ENCODE measurements around the gene ATP10B.
"Not testable (repeated sequence)": the region's sequence is repeated elsewhere in the genome, so short reads cannot be mapped to it uniquely, and the experiment has no call there.

The ATP10B gene

DNA sequence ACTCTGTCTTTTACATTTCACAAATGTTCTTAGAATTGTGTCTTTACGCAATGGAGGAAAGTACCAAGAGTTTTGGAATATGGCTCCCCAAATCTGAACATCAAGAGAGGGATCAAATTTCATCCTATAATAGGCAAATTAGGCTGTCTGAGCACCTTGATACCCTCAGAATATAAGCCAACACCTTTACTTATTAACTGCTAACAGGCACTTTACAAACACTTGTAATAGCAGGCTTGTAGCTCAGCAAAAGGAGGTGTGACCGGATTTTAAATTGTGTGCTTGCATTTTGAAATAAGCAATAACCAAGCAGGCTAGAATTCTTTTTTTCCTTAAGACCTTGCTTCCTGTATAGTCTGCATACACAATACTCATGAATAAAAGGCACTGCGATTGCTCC is 92.0 kb downstream of the ATP10B start:
- DNase-seq (ENCODE audit: low read depth in 2 of 2), result no peak

DNA sequence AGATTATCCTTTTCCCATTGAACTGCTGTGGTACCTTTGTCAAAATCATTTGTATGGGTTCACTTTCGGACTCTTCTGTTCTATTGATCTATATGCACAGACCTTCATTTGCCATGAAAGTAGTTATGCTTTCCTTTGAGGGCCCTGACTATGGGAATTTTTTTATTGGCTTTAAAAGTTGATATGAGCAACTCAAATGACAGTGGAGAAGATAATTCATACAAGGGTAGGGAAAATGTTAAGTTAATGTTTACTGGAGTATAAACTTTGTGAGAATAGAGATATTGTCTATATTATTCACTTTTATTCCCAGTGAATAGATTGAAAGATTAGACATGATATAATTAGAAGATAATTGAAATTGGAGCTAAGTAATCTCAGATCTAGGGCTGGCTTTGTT is 94.8 kb downstream of the ATP10B start:
- no peak for DNase-seq (ENCODE audit: low read depth in 2 of 2)

DNA sequence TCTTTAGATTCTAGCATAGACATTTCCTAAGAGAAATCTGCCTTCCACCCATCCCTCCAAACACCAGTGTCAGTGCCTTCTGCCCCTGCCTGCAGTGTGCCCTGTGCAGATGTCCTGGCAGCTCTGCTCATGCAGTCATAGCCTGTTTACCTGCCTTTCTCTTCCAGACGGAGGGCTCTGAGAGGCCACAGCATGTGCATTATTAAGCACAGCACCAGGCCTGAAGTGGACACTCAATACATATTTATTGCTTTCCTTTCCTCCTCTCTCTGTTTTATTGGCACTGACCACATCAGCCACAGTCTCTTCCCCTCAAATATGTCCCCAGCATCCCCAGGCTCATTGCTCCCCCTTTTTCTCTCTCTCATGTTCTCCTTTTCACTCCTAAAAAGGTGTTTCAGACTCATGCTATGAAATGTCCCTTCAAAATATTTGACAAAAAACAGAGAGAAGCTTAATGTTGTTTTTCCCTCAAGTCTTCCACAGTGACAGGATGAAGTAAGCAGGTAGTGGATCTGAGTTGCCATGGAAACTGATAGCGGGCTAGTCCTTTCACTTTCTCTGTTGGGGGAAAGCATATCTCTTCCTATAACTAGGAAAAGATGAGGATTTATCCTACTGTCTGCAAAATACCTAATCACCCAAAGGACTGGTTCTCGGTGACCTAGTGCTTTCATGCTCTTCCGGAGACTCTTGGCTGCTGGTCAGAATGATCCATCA is 100.9 kb downstream of the ATP10B start:
- DNase-seq (ENCODE audit: low read depth in 2 of 2), result no peak

DNA sequence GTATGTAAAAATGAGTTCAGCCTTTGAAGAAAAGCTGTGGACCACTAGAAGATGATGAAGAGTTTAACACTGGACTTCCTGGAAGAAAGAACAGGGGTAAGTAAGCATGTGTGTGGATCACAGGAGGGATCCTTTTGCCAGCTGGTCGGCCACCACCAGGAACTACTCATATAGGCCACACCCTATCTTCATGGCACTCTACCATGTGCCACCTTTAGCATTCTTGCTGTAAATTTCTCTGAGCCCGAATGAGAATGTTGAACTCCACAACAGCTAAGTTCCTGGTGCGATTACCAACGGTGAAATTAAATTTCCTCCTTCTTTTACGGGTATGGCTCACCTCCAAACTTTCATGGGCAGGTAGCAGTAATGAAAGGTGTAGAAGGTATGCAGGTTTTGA is 102.3 kb downstream of the ATP10B start:
- DNase-seq (ENCODE audit: low read depth in 2 of 2), result no peak

DNA sequence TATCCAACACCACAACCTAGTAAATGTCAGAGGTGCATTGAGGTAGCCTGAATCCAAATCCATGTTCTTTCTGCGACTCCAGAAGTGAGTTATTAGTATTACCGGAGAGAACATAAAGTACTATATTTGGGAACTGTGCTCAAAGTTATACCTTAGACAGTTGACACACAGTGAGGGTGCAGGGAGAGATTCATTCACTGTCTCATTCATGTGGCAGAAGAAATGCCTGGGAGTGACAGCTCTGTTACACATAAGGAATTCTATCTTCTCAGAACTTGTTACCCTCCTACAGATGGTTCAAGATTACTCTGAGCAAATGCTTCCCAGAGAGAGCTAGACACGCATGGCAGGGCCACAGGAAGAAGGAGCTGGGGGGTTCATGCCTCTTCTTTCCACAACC is 103.0 kb downstream of the ATP10B start:
- no peak for DNase-seq (ENCODE audit: low read depth in 2 of 2)

DNA sequence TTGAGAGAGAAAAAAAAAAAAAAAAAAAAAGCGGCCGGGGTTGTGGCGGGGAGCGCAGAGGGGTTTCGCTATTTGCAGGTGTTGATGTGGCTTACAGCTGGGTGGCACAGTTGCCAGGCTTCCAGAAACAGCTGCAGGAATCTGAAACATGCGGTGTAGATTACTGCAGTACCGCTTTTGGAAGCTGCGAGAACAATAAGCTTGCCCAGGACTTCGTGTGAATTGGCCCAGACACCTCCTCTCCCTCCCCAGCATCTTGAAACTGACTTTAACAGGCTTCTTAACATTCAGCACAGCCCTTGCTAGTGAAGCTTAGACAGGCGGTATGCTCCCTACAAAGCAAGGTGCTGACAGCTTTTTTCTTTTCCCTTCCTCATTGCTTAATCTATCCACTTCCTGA is 104.0 kb downstream of the ATP10B start:
- no peak for DNase-seq (ENCODE audit: low read depth in 2 of 2)

DNA sequence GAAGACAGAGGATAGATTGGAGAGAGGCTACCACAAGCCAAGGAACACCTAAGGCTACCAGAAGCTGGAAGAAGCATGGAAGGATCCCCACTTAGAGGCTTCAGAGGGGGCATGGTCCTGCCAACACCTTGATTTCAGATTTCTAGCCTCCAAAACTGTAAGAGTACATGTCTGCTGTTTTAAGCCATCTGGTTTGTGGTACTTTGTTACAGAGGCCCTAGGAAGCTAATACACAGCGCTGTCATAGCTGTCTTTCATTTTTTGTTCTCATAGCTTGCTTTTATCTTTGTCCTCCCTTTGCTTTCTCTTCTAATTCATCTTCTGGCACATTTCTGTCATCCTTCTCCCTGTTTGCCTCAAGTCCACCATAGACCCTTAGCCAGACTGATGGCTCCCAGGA is 104.5 kb downstream of the ATP10B start:
- DNase-seq (ENCODE audit: low read depth in 2 of 2), result no peak

DNA sequence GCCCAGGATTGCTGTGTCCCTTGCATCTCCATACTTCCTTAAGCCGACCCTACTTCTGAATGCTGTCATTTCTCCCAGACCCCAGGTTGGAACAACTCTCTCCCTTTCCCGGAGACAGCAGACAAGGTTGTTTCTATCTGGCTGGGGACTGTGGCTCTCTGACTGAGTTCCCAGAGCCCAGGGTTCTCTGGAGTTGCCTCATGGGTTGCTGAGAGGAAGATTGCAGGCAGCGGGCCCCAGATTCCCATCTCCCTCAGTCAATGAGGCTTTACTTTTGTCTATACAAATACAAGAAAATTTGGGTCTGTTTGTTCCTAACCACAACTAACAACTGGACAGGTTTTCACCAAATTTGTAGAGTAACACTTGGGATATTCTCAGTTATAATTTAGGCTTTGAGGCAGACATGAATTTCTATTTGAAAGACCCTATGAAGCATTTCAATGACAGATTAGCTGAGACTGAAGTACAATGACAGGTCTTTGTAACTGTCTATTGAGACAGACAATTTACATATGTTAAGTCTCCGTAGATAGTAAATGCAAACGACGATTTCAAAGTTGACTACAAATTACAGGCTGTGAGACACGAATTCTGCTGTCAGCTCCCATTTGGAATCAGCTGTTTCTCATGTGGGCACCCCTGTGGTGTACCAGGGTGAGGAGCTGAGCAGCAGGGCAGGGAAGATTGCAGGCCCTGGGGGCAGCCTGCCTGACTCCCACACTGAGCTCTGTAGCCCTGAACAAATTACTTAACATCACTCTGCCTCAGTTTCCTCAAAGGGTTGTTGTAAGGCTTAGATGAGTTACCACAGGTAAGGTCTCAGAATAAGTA is 107.5 kb downstream of the ATP10B start:
- no peak for DNase-seq (ENCODE audit: low read depth in 2 of 2)

DNA sequence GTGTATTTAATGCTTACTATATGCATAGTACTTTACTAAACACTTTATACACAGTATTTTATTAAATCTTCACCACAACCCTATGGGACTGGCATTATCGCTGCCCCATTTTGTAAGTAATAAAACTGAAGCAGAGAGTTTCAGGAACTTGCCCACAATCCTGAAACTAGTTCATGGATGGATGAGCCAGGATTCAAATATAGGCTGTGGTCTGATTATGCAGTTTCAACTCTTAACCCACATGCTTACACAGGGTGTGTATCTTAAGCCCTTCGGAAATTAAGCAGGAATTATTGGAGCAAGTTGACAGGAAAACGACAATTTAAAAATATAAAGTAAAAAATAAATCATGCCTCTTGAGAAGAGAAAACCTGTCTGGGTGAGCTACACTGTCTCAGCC is 109.0 kb downstream of the ATP10B start:
- DNase-seq (ENCODE audit: low read depth in 2 of 2), result no peak

DNA sequence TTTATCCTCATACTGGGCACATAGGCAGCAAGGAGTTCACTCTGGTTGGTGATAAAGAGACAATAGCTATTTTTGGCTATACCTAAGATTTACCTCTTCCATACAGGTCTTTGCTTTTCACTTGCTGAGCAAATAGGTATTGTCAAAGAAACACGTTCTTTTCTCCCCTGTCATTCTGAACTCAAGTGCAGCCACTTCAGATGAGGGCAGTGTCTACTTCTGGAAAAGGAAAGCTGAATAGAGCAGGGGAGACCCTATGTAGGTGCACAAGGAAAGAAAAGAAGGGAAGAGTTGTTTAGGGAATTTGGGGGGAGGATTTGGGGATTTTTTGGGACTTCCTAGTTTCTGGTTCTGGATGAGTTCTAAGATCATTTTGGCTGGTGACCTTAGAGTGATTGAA is 109.6 kb downstream of the ATP10B start:
- no peak for DNase-seq (ENCODE audit: low read depth in 2 of 2)

DNA sequence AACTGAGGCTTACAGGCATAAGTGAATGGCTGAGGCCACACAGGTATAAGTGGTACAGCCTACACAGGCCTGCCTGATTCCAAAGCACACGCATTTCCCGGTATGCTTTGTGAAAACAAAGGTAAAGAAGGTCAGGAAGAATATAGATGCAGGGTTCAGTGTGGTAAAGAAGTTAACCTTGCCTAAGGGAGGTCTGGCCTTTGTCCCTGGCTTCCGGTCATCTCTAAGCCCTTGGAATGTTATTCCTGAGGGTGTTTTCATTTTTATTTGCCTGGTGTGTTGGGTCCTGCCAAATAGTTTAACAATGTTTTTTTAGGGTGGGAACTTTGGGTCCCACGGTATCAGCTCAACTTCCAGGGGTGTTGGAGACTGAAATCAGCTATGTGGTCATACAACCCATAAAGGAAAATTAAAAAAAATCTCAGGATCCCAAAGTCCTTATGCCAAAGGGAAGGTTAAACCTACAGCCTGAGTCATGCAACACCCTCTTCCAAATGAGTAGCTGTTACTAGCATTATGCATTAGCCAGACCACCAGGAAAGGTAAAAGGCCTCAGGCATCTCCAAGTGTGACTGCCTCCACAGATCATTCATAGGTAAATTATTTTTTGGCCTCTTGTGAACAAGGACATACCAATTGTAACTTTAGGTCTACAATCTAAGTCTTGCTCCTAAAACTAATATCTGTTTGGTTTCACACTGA is 124.6 kb downstream of the ATP10B start:
- no peak for DNase-seq (ENCODE audit: low read depth in 2 of 2)

DNA sequence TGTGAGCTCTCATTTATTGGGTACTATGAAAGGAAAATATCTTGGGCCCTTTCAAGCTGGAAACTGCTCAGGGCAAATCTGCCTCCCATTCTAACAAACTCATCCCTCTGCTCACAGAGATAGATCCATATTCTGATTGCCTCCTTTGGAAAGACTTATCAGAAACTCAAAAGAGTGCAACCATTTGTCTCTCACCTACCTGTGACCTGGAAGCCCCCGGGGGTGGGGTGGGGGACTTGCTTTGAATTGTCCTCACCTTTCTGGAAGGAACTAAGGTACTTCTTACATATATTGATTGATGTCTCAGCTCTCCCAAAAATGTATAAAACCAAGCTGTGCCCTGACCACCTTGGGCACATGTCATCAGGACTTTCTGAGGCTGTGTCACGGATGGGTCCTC is 125.3 kb downstream of the ATP10B start:
- DNase-seq (ENCODE audit: low read depth in 2 of 2), result no peak

DNA sequence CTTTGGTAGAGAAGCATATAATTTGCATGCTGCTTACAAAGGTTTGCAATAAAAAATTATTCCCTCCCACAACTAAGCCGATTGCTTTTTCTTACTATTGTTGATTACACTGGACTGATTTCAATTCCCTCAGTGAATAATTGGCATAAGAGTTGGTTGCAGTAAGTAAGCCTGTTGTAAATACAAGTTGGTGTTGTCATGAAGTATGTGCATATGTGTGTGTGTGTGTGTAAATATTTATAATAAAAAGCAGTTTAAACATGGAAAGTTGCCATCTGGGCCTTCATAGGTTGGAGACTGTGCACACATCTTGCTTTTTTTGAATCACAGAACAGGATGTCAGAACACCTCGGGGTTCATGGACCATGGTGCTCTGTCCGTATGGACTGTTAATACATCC is 131.2 kb downstream of the ATP10B start:
- DNase-seq (ENCODE audit: low read depth in 2 of 2), result no peak

DNA sequence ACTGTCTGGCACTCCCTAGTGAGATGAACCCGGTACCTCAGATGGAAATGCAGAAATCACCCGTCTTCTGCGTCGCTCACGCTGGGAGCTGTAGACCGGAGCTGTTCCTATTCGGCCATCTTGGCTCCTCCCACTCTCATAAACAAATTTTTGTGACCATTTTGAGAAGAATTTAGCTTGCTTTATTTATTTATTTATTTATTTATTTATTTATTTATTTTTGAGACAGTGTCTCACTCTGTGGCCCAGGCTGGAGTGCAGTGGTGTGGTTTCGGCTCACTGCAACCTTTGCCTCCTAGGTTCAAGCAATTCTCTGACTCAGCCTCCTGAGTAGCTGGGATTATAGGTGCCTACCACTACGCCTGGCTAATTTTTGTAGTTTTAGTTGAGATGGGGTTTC is 136.5 kb downstream of the ATP10B start:
- DNase-seq (ENCODE audit: low read depth in 2 of 2), result not testable (repeated sequence)

DNA sequence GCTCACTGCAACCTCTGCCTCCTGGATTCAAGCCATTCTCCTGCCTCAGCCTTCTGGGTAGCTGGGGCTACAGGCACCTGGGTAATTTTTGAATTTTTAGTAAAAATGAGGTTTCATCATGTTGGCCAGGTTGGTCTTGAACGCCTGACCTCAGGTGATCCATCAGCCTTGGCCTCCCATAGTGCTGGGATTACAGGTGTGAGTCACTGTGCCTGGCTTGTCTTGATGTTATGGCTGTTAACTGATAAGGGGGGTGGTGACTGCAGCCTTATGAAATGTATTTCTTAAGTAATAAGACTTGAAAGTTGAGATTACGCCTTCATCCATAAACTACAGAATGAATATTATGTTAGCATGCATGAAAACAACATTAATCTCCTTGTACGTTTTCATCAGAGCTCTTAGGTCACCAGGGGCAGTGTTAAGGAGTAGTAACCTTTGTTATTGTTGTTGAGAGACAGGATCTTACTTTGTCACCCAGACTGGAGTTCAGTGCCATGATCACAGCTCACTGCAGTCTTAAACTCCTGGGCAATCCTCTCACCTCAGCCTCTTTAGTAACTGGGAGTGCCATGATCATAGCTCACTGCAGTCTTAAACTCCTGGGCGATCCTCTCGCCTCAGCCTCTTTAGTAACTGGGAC is 148.3 kb downstream of the ATP10B start:
- no peak for DNase-seq (ENCODE audit: low read depth in 2 of 2)

DNA sequence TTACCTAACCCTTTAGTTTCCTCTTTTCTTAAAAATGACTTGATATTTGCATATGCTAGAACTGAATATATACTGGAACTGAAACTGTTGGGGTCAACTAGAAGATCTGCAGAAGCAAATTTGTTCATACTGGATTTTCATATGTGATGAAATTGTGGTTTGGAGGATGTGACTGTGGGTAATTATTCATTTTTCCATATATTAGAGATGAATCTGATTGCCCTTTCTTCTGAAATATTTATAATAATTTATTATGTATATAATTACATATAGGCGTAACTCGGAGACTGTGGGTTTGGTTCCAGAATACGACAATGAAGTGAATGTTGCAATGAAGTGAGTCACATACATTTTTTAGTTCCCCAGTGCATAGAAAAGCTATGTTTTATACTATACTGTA is 149.1 kb downstream of the ATP10B start:
- DNase-seq (ENCODE audit: low read depth in 2 of 2), result no peak

DNA sequence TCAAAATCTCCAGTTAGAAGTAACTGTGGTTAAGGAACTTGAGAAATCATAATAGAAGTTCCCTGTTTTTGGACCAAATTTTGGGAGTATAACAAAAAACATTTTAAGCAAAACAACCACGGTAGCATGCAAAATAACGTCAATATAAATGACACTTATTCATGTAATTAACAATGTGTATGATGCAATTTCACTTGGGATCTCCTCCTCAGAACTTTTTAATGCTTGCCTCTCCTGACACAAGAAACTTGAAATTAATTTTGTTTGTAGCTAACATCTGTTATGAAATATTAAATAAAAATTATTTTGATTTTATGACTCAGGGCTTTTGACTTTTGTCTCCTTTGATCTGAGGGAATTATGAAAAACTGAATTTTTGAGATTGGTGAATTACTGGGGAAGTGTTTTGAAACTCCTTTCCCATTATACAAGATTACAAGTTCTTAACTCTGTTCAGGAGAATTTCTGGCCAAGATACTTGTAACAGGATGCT is 149.7 kb downstream of the ATP10B start:
- DNase-seq (ENCODE audit: low read depth in 2 of 2), result no peak

DNA sequence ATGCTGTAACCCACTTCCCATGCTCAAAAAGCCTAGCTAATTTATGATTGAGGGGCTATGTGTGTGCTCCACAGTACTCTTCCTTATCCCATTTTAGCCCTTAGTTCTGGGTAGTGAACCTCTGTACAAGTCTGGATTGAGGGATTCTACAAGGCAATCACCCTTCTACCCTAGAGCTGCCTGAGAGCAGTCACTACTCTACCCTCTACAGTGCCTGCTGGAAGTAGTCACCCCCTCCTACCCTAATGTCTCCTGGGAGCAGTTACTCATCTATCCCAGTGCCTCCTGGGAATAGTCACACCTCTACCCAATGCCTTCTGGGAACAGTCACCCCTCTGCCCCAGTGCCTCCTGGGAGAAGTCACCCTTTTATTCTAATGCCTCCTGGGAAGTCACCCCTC is 150.6 kb downstream of the ATP10B start:
- DNase-seq (ENCODE audit: low read depth in 2 of 2), result no peak

DNA sequence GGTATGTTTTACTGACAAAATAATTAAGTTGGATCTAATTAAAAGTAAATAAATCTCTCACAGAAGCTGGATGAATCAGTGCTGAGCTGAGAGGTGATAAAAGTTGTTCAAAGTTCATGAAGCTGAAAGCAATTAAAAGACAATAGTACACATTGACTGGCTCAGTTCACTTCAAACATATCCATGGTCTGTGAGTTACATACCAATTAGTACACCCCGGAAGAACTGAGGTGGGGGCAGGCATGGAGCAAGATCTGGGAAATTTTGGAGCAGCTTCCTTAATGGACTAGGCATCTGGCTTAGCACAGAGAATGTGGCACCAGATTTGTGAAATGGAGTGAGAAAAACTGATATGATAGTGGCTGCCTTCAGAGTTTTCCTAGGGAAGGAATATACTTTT is 152.7 kb downstream of the ATP10B start:
- DNase-seq (ENCODE audit: low read depth in 2 of 2), result no peak

DNA sequence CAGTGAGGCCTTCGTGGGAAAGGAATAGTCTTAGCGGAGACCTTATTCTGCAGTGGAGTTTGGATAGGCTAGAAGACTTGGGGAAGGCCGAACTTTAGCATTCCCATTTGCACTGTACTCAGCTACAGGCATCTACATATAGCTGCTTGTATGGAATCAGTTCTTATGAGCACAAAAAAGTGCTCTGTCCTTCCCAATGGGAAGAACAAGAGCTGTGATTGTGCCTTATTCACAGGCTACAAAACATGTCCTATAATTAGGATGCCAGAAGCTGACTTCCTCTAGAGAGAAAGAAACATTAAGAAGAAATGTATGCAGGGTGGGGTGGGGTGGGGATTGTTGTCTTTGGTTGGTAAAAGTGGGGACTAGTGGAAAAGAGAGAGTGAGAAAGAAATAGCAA is 154.7 kb downstream of the ATP10B start:
- no peak for DNase-seq (ENCODE audit: low read depth in 2 of 2)

DNA sequence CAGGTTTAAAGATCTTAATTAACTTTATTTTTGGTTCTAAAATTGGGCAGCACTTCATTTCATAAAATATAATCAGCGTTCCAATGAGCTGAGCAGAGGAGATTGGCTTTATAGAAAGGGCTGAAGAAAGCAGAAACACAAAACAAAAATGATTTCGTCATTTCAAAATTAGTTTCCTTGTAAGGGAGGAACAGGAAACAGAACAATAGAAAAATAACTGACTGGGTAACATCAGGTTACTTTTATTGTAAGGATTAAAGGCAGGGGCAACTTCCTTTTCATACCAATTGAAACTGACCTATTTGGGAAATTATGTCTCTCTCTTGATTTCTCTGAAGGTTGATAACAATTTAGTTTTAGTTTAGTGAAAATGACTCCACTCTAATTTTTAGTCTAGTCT is 157.1 kb downstream of the ATP10B start:
- no peak for DNase-seq (ENCODE audit: low read depth in 2 of 2)

DNA sequence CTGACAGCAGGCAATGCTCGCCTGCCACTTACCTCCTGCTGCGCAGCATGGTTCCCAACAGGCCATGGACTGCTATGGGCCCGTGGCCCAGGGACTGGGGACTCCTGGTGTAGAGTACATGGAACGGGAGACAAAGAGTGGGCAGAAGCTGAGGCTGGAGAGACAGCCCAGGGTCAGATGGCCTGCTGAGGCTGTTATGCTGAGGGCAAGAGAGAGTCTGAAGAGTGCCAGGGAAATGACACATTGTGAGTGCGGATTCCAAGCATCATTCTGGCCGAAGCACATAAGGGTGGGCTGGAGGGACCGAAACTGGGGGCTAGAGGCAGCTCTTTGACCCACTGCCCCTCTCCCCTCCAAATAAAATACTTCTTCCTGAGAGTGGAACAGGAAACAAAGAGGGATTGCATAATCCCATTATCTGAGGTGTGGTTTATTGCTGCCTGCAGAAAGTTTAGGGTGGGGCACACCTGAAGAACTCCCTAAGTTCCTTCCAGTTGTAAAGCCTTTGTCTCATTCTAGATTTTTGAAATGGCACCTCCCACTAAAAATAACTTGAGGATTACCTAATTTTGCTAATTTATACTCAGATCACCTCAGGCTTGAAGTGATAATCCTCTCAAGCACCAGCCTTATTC is 158.1 kb downstream of the ATP10B start:
- no peak for DNase-seq (ENCODE audit: low read depth in 2 of 2)

Measured in stimulated activated CD4-positive, alpha-beta T cell treated with anti-CD3 and anti-CD28 coated beads, Interleukin-15, amount 100 ng/mL, for 48 hours (primary cell).